Subcutaneous abdominal adipose tissue (tissue), 5 donors: ENCODE measurements around the gene MAGI1.
"Not testable (repeated sequence)": the region's sequence is repeated elsewhere in the genome, so short reads cannot be mapped to it uniquely, and the experiment has no call there.

Experiments
- H3K27ac ChIP-seq: one replicate; pipeline ENCODE4 v1.7.0; 2013; ENCODE audit warnings: low read depth, mild to moderate bottlenecking, inconsistent platforms, low read length, moderate library complexity
- H3K27me3 ChIP-seq, 5 donors: one replicate each; pipeline ENCODE4 v1.7.0; 2013; ENCODE audit warnings: low read length in 5 of 5, inconsistent platforms in 1 of 5; ENCODE audit not compliant: control insufficient read depth in 5 of 5, insufficient read depth in 4 of 5
- H3K36me3 ChIP-seq, 5 donors: one replicate each; pipeline ENCODE4 v1.7.0; 2013; ENCODE audit warnings: low read length in 5 of 5; ENCODE audit not compliant: control insufficient read depth in 5 of 5, insufficient read depth in 5 of 5
- H3K4me1 ChIP-seq, 5 donors: one replicate each; pipeline ENCODE4 v1.7.0; 2013; ENCODE audit warnings: low read length in 5 of 5, mild to moderate bottlenecking in 3 of 5, moderate library complexity in 1 of 5; ENCODE audit not compliant: control insufficient read depth in 5 of 5, insufficient read depth in 5 of 5
- H3K4me3 ChIP-seq, 5 donors: one replicate each; pipeline ENCODE4 v1.7.0; 2013; ENCODE audit warnings: low read length in 5 of 5, low read depth in 1 of 5
- H3K9ac ChIP-seq, 5 donors: one replicate each; pipeline ENCODE4 v1.7.0; 2013; ENCODE audit warnings: low read length in 5 of 5, mild to moderate bottlenecking in 4 of 5, moderate library complexity in 3 of 5
- H3K9me3 ChIP-seq, 5 donors: one replicate each; pipeline ENCODE4 v1.7.0; 2013; ENCODE audit warnings: low read length in 5 of 5; ENCODE audit not compliant: control insufficient read depth in 5 of 5
- donor health status: healthy.
- donor health status: healthy.
- donor health status: healthy.
- donor health status: healthy.
- donor health status: healthy.

Gene MAGI1

DNA sequence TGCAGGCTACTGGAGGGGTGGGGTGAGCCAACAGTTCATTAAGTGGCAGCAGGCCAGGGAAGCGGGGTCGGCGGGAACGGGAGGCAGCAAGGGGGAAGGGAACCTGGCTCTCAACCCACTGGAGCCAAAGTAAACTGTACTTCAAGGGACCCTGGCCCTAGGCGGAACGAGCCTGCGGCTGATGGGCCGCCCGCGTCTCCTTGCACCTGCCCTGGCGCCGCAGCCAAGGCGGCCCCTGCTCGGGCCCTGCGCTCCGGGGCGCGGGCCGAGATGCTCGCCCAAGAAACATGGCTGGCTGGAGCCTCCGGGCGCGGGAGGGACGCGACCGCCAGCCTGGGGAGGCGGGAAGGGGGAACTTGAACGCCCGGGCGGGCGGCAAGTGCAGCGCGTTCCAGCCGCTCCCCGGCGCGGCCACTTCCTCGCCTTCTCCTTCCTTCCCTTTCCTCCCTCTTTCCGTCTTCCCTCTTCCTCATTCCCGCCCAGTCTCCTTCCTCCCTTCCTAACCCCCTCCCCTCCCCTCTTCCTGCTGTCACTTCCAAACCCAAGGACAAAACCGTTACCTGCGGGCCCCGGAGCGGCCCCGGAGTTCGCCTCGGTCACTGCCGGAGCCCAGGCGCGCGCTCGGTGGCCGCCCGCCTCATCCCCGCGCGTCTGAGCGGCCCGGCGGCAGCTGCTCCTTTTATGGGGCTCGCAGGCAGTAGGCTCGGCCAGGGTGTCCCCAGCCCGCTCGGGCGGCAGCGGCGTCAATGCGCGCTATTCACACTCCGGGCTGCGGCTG lies 489.7 kb downstream of the MAGI1 start:
- Histone ChIP-seq H3K27ac (no peak overlapping the region), H3K9me3 (no peaks in the 10 kb centered on the region), H3K4me3 (peak overlapping the region in 4 of 5 donors; percentile 23 to 63 (median 58)), H3K4me1 (peaks cover 0 to 23% (median 18%) of the 10 kb centered on the region in 5 donors), H3K9ac (peak overlapping the region in 1 of 5 donors; percentile 22), H3K36me3 (no peaks in the 10 kb centered on the region), H3K27me3 (peaks cover 0 to 3% (median 0%) of the 10 kb centered on the region in 5 donors)

GRCh38 chr3:65545429-65545828 lies 493.3 kb downstream of the MAGI1 start:
- peaks cover 0 to 2% (median 0%) of the 10 kb centered on the region in 5 donors for H3K9me3 ChIP-seq
- no peak overlapping the region for H3K27ac ChIP-seq
- peaks cover 0 to 3% (median 0%) of the 10 kb centered on the region in 5 donors for H3K27me3 ChIP-seq
- peaks cover 0 to 26% (median 18%) of the 10 kb centered on the region in 5 donors for H3K4me1 ChIP-seq
- no peak overlapping the region for H3K9ac ChIP-seq
- no peaks in the 10 kb centered on the region for H3K36me3 ChIP-seq
- H3K4me3 ChIP-seq, result no peak overlapping the region

- H3K9me3 ChIP-seq, H3K9ac ChIP-seq, H3K27ac ChIP-seq, H3K4me3 ChIP-seq, H3K36me3 ChIP-seq, H3K27me3 ChIP-seq: not testable (repeated sequence)
- H3K4me1 ChIP-seq, result peaks cover 0 to 17% (median 4%) of the 10 kb centered on the region in 5 donors
These were observed 495.3 kb downstream of the MAGI1 start for GRCh38 chr3:65543391-65543790.

DNA sequence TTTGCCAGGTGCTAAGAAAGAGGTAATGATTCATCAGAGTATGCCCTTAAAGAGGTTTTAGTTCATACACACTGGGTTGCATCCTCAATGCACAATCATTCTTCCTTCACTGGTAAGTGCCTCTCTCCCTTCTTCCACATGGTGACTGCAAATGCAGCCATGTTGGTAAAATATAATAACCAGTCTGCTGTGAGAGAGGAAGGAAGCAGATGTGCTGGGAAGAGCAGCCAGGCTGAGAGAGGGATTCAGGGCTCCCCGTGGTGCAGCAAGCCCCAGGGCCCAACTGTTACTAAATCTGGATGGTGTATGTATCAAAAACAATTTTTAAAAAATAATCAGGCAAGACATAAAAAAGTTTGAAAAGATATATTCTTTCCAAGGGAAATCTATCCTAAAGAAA lies 498.1 kb downstream of the MAGI1 start:
- H3K36me3 ChIP-seq, result no peaks in the 10 kb centered on the region
- peaks cover 0 to 2% (median 0%) of the 10 kb centered on the region in 5 donors for H3K9me3 ChIP-seq
- H3K4me3 ChIP-seq, result no peak overlapping the region
- no peak overlapping the region for H3K27ac ChIP-seq
- H3K9ac ChIP-seq, result no peak overlapping the region
- H3K27me3 ChIP-seq, result no peaks in the 10 kb centered on the region
- peaks cover 0 to 18% (median 0%) of the 10 kb centered on the region in 5 donors for H3K4me1 ChIP-seq

DNA sequence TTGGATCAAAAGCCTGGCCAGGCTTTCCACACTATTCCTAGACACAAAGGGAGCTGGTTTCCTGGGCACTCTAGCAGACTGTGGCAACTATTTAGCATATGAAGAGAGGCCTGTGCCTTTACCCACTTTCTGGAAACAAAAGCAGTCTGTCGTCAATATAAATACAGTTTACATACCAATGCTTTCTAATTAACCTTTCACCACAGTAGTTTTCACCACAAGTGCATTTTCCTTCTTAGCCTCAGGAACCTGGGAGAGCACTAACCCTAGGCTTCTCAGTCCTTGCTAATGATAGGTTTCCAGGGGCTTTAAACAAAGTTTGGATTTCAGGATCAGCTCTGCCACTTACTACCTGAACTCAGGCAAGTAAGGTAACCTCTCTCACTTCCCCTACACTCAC lies 499.1 kb downstream of the MAGI1 start:
- Histone ChIP-seq H3K4me1 (peaks cover 0 to 24% (median 8%) of the 10 kb centered on the region in 5 donors), H3K4me3 (no peak overlapping the region), H3K9me3 (peaks cover 0 to 2% (median 0%) of the 10 kb centered on the region in 5 donors), H3K36me3 (no peaks in the 10 kb centered on the region), H3K27me3 (no peaks in the 10 kb centered on the region), H3K9ac (no peak overlapping the region), H3K27ac (no peak overlapping the region)

DNA sequence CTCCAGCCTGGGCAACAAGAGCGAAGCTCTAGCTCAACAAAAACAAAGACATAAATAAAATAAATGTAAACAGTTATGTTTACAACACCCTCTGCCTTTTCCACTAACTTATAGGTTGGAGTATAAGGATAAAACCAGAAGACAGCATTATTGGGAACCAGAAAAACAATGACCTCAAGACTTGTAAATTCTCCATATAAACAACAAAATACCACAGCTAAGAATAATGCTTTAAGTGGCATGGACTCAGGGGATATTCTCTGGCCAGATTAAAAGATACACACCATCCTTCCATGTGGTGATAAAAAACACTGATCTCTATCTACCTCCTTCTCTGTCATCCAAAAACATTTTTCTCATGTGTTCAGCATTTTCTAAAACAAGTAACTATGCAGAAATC lies 500.6 kb downstream of the MAGI1 start:
- Histone ChIP-seq H3K27me3 (no peaks in the 10 kb centered on the region), H3K4me1 (peaks cover 0 to 26% (median 10%) of the 10 kb centered on the region in 5 donors), H3K4me3 (no peak overlapping the region), H3K9me3 (peaks cover 0 to 2% (median 0%) of the 10 kb centered on the region in 5 donors), H3K36me3 (no peaks in the 10 kb centered on the region), H3K27ac (no peak overlapping the region), H3K9ac (no peak overlapping the region)

- H3K9me3 ChIP-seq, result peaks cover 0 to 2% (median 0%) of the 10 kb centered on the region in 5 donors
- H3K36me3 ChIP-seq, result no peaks in the 10 kb centered on the region
- H3K9ac ChIP-seq, result no peak overlapping the region
- peaks cover 0 to 26% (median 10%) of the 10 kb centered on the region in 5 donors for H3K4me1 ChIP-seq
- H3K4me3 ChIP-seq, result no peak overlapping the region
- H3K27ac ChIP-seq, result no peak overlapping the region
- no peaks in the 10 kb centered on the region for H3K27me3 ChIP-seq
These were observed 501.6 kb downstream of the MAGI1 start for GRCh38 chr3:65537109-65537508.

DNA sequence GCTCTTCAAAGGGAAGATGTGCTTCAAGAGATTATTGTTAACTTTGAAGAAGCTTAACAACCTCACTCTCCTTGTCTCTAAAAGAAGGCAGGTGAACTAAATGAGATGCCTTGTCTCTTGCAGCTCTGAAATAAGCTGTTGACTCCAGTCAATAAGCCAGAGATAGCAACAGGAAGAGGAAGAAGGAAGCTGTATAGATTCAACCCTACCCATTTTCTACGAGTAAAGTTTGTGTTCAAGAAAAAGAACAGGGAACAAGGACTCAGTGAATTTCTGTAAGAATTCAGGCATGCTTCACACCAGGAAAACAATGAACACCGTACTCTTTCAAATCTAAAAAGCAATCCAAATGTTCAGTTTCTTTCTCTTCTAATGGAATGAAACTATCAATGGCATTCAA lies 503.5 kb downstream of the MAGI1 start:
- Histone ChIP-seq H3K9ac (no peak overlapping the region), H3K4me1 (peaks cover 0 to 23% (median 10%) of the 10 kb centered on the region in 5 donors)

DNA sequence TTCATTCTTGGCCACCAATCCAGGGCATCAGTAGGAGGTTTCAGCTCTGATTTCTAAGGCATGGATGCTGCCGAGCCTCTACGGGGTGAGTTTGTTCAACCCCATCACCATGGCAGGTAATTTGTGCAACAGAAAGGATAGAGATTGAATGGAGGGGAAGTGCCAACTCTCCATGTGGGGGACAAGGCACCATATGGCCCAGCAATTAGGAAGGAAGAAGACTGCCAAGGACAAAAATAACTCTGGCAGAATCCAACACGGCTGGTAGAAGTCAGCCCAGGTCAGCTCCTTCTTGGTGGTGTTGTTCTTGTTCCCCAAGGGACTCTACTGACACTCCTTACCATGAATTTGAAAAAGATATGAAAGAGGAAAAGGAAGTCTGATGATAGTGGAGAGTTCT lies 503.9 kb downstream of the MAGI1 start:
- no peaks in the 10 kb centered on the region for H3K9me3 ChIP-seq
- H3K4me3 ChIP-seq, result no peak overlapping the region
- no peaks in the 10 kb centered on the region for H3K27me3 ChIP-seq
- H3K36me3 ChIP-seq, result no peaks in the 10 kb centered on the region
- peaks cover 0 to 23% (median 10%) of the 10 kb centered on the region in 5 donors for H3K4me1 ChIP-seq
- no peak overlapping the region for H3K27ac ChIP-seq
- H3K9ac ChIP-seq, result no peak overlapping the region

More for the DNA sequence above, 503.5 kb downstream of the MAGI1 start:
- Histone ChIP-seq H3K27ac (no peak overlapping the region), H3K36me3 (no peaks in the 10 kb centered on the region), H3K9me3 (no peaks in the 10 kb centered on the region), H3K27me3 (no peaks in the 10 kb centered on the region), H3K4me3 (no peak overlapping the region)

DNA sequence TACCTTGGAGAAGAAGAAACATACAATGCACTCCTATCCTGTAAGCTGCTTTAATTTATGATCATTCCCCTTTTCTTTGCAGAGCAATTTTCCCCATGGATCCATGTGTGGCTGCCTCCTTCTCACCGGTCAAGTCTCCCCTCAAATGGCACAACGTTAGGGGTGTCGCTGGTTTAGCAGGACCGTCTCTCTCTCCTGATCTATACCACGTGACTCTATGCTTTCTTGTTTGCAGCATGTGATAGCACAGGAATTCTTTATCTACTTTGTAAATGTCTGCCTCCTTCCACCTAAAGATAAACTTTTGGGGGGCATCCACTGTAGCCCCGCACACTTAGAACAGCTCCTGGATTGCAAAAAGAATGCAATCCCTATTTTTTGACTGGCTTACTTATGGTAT lies 506.0 kb downstream of the MAGI1 start:
- H3K36me3 ChIP-seq, result no peaks in the 10 kb centered on the region
- no peak overlapping the region for H3K27ac ChIP-seq
- peaks cover 0 to 16% (median 10%) of the 10 kb centered on the region in 5 donors for H3K4me1 ChIP-seq
- no peak overlapping the region for H3K9ac ChIP-seq
- H3K27me3 ChIP-seq, result no peaks in the 10 kb centered on the region
- no peak overlapping the region for H3K4me3 ChIP-seq
- H3K9me3 ChIP-seq, result no peaks in the 10 kb centered on the region
